A673 (cell line): Measurements from ENCODE around the gene SMC6. TPM values are rescaled to one million over a fixed set of nuclear protein-coding genes. Genes with fewer than 3 reads are reported as not detected.
A peak's percentile ranks its signal among the peaks of the same experiment; 100 is the strongest.

Source experiments
- BruUV-seq: library from RNA; stranded (reverse); fragments of 400-500 nt; replicated peaks from 2 replicates; lab custom pipeline; 2021; lab: Mats Ljungman, UMichigan
- CTCF ChIA-PET: fragments of 300-600 bp; sonication (Branson Sonifier 250); formaldehyde crosslinking; loops from one replicate; lab custom pipeline; 2022; ENCODE audit warnings: antibody characterized with exemption; lab: Charles Lee
- POLR2A ChIA-PET: fragments of 300-600 bp; sonication (Branson Sonifier 250); formaldehyde crosslinking; loops from one replicate; lab custom pipeline; 2022; ENCODE audit warnings: antibody characterized with exemption; ENCODE audit not compliant: low non-redundant PET; lab: Charles Lee
- DNase-seq: peaks from one replicate; pipeline ENCODE4 v3.0.0-alpha.2; 2015; ENCODE audit warnings: low spot score
- H3K27ac ChIP-seq: fragments of 200-600 bp; sonication (generic); 2 replicates; pipeline ENCODE4 v1.5.1; 2016; ENCODE audit warnings: mixed run types, low read depth, mild to moderate bottlenecking, mixed read lengths, antibody characterized with exemption, low read length; ENCODE audit not compliant: poor library complexity, severe bottlenecking
- H3K27me3 ChIP-seq: fragments of 200-600 bp; sonication (generic); replicated peaks from 2 replicates; pipeline ENCODE4 v1.6.1; 2017; ENCODE audit warnings: mixed run types, low read depth, mild to moderate bottlenecking, mixed read lengths, antibody characterized with exemption, low read length; ENCODE audit not compliant: insufficient read depth, poor library complexity
- H3K36me3 ChIP-seq: fragments of 200-600 bp; sonication (generic); 2 replicates; pipeline ENCODE4 v1.6.1; 2016; ENCODE audit warnings: mixed run types, mild to moderate bottlenecking, mixed read lengths, antibody characterized with exemption, low read length; ENCODE audit not compliant: insufficient read depth, poor library complexity, severe bottlenecking
- H3K4me1 ChIP-seq: fragments of 200-600 bp; sonication (generic); 2 replicates; pipeline ENCODE4 v1.6.1; 2017; ENCODE audit warnings: mixed run types, mild to moderate bottlenecking, mixed read lengths, antibody characterized with exemption, low read length; ENCODE audit not compliant: insufficient read depth, poor library complexity, severe bottlenecking
- H3K4me3 ChIP-seq: fragments of 200-600 bp; sonication (generic); 2 replicates; pipeline ENCODE4 v1.5.1; 2016; ENCODE audit warnings: low read depth, mixed run types, mild to moderate bottlenecking, mixed read lengths, low read length; ENCODE audit not compliant: poor library complexity, severe bottlenecking
- H3K9me3 ChIP-seq: fragments of 200-600 bp; sonication (generic); 2 replicates; pipeline ENCODE4 v1.6.1; 2016; ENCODE audit warnings: mixed run types, low read depth, mild to moderate bottlenecking, mixed read lengths, antibody characterized with exemption, low read length; ENCODE audit not compliant: poor library complexity, severe bottlenecking
- CTCF ChIP-seq: fragments of 300-800, 200-600 bp; sonication (generic); conservative IDR thresholded peaks from 2 replicates; pipeline ENCODE4 v1.5.1; 2017; ENCODE audit warnings: low read depth, mild to moderate bottlenecking, antibody characterized with exemption, low read length, moderate library complexity, mixed read lengths
- EZH2 ChIP-seq: fragments of 200-600 bp; sonication (generic); IDR thresholded peaks from 2 replicates; pipeline ENCODE4 v1.6.1; 2017; ENCODE audit warnings: borderline replicate concordance, low read depth, mild to moderate bottlenecking, mixed read lengths, antibody characterized with exemption, low read length; ENCODE audit not compliant: poor library complexity, severe bottlenecking
- intact Hi-C: fragments of 100-400 bp; cut with micrococcal nuclease; formaldehyde crosslinking; loops from one replicate; pipeline ENCODE4 v1.10.0; 2022; ENCODE audit not compliant: unreplicated experiment
- total RNA-seq: library from RNA; stranded (reverse); gene quantifications from 2 replicates; pipeline ENCODE4 v1.2.3, GENCODE V29; 2021

SMC6 gene
- total RNA-seq, 1 experiment from 2014 or later: 49.5 TPM

GRCh38 chr2:17748745-17749144, 4.9 kb downstream of the SMC6 start:
- Histone ChIP-seq H3K27me3 (no peaks in the 10 kb centered on the region), H3K27ac (no peak overlapping the region), H3K9me3 (no peaks in the 10 kb centered on the region), H3K4me1 (peaks cover 20% of the 10 kb centered on the region), H3K36me3 (peaks cover 9% of the 10 kb centered on the region), H3K4me3 (no peak overlapping the region)
- CTCF ChIA-PET: no interaction called here
- intact Hi-C loops: no loop called here
- no peak for DNase-seq
- POLR2A ChIA-PET: no interaction called here
- no TSS peak for BruUV-seq
- TF ChIP-seq EZH2 (no peak), CTCF (no peak)

- no peak for TF ChIP-seq EZH2
- TF ChIP-seq CTCF: no peak
- Histone ChIP-seq H3K27ac (no peak overlapping the region), H3K4me3 (no peak overlapping the region), H3K27me3 (no peaks in the 10 kb centered on the region), H3K36me3 (peaks cover 9% of the 10 kb centered on the region), H3K9me3 (no peaks in the 10 kb centered on the region), H3K4me1 (peaks cover 20% of the 10 kb centered on the region)
- ChIA-PET CTCF (no interaction called here), POLR2A (no interaction called here)
- no TSS peak for BruUV-seq
- peak; percentile 4 for DNase-seq
- intact Hi-C loops: no loop called here
These were observed 5.7 kb downstream of the SMC6 start for GRCh38 chr2:17747684-17748452.

- POLR2A ChIA-PET: no interaction called here
- H3K4me1 ChIP-seq: no peaks in the 10 kb centered on the region
- H3K27me3 ChIP-seq: no peaks in the 10 kb centered on the region
- H3K27ac ChIP-seq: no peak overlapping the region
- intact Hi-C loops: no loop called here
- no TSS peak for BruUV-seq
- no peak for DNase-seq
- CTCF ChIA-PET: no interaction called here
- TF ChIP-seq CTCF: no peak
- TF ChIP-seq EZH2: no peak
- H3K9me3 ChIP-seq: no peaks in the 10 kb centered on the region
- peaks cover 44% of the 10 kb centered on the region for H3K36me3 ChIP-seq
- H3K4me3 ChIP-seq: no peak overlapping the region
These were observed 13.4 kb downstream of the SMC6 start for GRCh38 chr2:17740203-17740602.
